Umbilical cord (tissue), 2 donors: ENCODE data around the gene CYTH3. TPM values are rescaled to one million over a fixed set of nuclear protein-coding genes. Genes with fewer than 3 reads are reported as not detected.

ENCODE experiments used
- DNase-seq: peaks from one replicate; pipeline ENCODE4 v3.0.0-alpha.2; 2015; ENCODE audit warnings: low spot score
- total RNA-seq: library from RNA; depleted of rRNA; stranded (reverse); fragments of >200 nt; gene quantifications from one replicate; pipeline ENCODE4 v1.2.3, GENCODE V29; 2014; ENCODE audit warnings: low replicate concordance; ENCODE audit not compliant: insufficient read depth

The CYTH3 gene
- total RNA-seq, 1 donor from 2014 or later = 31.1 TPM

DNA sequence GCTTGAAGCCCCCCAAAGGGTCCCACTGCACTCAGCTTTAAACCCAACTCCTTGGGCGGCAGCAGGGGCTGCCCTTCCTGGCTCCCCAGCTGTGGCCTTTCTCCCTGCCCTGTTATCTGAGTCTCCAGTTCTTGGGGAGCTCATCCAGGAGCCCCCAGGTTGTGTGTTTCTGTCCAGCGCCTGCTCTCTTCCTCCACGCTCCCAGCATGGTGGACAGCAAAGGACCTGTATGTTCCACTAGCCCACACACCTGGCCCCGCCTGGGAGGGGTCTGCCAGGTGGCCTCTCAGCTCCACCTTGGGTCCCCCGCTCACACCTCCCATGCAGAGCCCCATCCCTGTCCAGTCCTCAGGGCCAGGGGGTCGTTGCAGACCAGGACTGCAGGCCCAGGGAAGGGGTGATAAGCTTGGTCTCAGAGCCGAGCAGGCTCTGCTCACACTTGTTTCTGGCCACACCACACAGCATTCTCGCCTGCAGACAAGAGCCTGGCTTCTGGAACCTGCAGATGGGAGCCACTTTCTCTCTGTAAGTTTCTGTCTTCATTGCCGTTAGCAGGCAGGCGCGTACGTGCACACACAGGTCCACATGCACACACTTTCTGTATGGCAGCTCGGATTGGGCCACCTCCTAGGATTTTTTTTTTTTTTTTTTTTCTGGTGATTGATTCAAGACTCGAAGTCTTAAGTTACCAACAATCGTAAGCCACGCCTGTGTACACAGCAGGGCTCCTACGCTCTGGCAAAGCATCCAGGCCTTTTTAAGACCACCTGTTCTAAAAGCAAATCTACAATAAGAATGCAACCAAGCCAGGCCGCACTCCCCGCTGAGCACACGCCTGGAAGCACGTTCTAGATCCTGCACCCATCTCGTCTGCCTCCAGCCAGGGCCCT lies 104.6 kb downstream of the CYTH3 start:
- no peak for DNase-seq

DNA sequence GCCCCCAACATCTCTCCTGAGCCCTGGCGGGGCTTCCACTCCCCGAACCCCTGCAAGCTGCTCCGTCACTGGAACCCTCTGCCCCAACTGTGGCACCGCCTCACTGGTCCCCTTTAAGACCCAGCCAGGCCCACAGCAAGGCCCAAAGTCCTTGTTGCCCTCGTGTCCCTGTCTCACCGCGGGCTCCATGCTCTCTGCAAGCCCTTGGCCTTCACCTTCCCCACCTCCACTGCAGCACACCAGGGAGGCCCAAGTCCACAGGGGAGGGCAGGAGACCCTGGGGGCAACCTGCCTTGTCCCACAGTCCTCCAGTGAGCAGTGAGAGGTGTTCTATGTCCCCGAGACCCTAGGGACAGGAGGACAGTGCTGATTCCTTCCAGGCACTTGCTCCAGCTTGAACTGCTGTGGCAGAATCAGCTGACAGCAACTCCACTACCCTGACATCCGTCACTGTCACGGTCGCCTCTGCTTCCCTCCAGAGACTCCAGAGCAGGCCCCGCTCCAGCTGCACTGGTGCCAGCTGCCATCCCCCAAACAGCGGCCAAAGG lies 105.3 kb downstream of the CYTH3 start:
- no peak for DNase-seq

DNA sequence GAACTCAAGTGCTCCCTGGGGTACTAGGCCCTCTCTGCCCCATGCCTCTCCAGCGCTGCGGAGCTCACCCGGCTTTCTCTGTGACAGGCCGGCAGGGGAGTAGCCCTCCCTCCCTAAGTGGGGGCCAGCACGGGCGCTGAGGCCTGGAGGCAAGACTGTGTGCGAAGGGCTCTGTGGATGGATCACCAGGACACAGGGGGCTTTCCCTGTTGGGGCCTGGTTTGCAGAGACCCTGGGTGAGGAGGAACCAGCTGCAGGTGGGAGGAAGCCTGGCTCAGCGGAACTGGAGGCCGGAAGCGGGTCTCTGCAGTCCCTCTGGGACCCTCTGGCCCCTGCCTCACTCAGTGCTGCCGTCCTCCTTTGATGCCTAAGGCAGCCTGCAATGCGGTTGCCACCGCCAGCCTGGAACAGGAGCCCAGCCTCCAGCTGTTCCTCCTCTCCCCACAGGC lies 106.0 kb downstream of the CYTH3 start:
- DNase-seq = no peak

DNA sequence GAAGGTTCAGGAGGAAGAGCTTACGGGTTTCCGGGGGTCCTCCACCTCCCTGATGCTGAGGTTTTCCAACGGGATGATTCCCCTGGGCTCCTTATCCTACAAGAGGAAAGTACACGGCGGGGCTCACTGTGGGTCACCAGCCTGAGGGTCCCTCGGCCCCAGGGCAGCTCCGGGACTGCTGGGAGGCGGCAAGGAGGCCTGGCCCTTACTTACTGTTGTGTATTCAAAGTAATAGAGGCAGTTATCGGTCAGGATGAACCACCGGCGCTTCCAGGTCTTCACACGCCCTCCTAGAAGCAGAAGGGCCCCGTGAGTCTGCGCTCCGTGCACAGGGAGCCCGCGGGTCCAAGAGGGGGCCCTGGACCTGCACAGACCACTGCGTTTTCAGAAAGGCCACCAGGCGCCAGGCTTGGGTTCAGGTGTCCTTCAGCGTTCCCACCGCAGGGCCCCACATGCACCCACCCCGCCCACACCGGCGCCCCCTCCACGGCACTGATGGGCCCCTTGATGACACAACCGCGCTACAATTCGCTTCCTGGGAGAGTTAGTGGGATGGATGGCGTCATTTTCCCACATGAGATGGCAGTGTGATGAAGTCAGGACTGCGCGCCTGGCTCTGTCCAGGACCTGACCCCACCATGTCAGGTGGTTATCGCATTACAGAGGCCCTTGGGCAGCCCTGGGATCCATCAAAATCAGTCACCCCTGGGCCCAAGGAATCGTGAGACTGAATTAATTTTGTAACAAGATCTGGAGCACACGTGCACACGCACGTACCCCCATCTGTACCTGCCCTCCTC lies 106.7 kb downstream of the CYTH3 start:
- DNase-seq = peak; percentile 25

DNA sequence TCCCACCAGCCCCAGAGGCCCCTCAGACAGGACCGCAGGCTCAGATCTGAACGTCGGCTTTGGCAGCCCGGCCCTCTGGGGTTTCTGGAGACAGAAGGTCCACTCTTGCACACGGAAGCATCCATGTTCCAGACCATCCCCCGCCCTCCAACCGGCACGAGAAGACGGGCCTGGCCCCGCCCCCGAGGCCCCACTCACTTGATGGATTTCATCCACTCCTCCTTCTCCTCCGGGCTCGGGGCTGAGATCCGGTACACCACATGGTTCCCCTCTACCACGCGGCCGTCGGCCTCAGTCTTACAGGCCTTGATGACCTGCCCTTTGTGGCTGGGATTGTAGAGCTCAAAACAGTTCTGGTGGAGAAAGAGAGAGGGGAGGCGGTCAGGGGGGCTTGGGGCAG lies 107.3 kb downstream of the CYTH3 start:
- DNase-seq = no peak

DNA sequence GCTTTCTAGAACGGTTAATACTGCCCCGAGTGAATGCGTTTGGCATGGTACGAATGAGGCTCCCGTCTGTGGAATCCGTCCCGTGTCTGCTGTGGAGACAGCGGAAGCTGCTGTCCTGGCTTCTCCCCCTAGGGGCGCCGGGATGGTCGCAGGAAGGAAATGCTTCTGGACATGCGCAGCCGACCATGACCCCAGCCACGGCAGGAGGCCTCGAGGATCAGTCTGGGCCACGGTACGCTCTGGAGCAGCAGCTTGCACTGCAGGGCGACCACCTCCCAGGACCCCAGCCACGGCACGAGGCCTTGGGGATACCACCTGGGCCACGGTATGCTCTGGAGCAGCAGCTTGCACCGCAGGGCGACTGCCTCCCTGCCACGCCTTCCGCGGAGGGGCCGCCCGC lies 107.9 kb downstream of the CYTH3 start:
- no peak for DNase-seq

DNA sequence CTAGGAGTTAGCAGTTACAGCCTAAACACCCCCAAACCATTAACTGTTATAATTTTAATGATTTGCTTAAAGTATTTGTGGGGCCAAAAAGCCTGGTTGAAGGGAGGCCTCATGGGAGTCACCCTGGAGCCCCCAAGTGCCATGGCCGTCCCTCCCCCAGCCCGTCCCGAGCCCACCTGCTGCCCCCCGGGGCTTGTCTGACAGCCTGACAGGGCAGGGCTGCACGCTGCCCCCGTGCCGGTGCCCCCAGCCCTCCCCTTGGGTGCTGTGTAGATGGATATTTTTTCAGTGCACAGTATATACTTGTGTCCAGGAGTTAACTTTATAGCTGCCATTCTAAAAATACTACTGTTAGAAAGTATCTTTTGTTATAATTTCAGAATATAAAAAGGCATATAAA lies 108.4 kb downstream of the CYTH3 start:
- DNase-seq = no peak

DNA sequence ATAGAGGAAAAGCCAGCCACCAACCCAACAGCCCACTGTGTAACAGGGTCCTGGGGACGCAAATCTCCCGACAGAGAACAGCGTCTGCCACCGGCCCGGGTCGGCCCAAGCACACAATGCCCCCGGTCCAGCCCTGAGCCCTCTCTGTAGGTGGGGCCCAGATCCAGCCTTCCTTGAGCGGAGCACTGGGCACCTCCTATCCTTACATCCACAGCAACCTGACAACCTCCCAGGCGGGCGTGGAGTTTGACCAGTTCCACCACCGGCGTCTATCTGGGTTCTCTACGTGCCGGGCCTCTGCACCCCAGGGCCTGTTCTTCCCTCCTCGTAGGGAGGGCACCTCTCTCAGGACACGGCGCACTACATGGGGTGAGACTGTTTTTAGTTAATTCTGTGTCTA lies 109.0 kb downstream of the CYTH3 start:
- no peak for DNase-seq

DNA sequence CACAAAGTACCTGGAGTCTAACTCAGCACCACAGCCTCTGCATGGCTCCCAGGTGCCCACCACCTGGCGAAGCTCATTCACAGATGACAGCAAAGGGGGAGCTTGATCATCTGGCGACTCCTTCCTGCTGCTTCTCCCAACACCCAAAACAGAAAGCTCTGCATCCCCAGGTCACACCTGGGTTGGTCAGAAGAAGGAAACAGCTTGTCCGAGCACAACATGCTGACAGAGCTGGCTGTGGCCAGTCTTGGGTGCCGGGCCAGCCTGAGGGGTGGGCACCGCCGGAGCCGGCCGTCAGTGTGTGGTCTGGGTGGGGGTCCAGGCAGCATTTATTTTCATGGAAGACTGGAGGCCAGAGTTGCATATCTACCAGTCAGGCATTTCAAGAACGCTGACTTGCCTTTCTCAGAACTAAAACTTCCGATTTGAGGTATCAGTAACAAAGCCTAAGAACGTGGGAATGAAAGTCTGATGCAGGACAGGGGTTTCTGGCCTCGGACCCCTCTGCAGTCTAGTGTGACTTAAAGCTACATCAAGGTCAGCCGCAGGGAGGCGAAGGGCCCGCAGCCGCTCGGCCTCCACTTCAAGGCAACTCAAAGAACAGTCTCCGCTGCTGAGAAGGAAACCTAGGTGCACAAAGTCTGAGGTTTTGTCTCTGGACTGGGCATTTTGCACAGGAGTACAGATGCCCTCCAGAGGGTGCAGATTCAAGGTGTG lies 109.6 kb downstream of the CYTH3 start:
- no peak for DNase-seq

DNA sequence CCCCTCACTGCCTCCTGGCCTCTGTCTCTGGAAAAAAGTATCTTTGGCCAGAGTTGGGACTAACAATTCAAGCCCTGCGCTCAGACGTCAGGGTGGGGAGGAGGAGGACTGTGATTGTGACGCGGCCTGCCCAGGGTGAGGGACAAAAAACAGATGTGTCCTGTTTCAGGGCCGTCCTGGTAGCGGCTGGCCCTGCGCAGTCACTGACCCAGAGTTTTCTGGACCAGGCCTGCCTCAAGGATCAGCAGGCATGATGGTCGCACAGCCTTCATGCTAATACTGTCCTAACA lies 110.1 kb downstream of the CYTH3 start:
- no peak for DNase-seq

DNA sequence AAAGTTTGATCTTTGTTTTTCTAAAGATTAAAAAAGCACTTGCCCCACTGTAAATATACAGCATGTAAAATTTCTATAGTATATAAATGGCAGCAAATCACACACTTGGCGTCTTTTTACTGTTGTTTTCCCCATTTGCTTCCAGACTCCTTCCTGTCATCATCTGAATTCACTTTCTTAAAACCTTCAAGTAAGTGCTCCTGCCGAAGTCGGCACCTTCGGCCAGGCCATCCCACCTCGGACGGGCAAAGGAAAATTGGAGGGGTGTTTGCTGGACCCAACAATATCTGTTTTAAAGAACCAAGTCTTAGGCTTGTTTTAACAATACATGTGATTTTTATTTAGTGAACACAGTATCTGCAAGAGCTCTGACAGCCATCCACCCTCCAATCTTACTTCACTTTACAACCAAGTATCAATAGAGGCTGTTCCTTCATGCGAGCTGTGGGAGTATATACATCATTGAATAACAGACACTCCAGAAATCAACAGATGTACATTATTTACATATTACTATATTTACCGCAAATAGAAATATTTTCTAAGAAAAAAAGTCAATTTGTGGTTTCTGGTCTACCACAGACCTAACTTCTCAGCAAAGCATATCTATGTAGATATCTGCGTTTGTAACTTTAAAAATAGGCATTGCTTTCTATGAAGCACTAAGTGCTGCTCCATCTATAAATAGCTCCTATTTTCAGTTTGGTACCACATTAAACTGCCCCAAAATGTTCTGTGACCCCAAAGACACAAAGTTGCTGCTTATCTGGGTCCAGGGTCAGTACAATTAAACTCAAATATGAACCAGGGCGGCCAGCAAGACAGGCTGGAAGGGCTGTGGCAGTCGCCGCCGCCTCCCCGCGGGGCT lies 110.7 kb downstream of the CYTH3 start:
- DNase-seq = no peak

DNA sequence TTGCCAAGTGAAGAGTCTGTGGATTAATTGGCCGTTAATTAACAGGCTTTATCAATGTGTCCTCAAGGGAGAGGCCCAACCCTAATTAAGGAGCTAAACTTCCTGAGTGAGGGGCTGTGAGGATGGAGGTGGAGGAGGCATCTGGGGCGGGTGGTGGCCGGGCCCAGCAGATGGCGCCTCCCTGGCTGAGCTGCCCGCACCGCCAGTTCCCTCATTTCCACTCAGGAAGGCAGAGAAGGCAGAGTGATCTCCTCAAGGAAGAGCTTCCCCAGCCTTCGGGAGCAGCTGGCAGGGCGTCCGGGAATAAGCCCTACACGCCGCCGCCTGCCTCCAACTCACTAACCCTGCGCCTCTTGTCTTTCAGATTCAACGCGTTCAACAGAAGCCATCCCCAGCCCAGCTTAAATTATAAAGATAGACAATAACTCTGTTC lies 112.2 kb downstream of the CYTH3 start:
- peak; percentile 84 for DNase-seq

DNA sequence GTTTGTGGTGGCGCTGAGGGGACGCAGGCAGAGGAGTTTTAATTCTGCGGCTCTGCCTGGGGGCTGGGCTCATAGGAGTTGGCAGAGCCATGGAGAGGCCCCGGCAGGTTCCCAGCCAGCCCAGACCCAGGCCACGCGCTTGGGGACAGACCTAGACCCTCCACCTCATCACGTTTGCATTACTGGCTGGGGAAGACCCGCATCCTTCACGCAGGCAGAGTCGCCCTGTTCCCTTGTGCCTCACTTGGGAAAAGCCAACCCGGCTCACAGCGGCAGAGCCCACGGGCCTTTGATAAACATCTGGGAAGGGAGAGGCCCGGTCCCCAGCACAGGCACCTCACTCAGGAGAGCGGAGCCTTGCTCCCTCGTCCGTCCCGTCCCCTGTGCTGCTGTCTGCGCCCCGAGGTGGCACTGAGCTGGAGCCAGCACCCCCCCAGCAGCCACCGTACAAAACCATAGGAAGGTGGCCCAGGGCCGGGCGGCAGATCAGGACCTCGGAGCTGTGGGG lies 112.8 kb downstream of the CYTH3 start:
- DNase-seq = no peak

DNA sequence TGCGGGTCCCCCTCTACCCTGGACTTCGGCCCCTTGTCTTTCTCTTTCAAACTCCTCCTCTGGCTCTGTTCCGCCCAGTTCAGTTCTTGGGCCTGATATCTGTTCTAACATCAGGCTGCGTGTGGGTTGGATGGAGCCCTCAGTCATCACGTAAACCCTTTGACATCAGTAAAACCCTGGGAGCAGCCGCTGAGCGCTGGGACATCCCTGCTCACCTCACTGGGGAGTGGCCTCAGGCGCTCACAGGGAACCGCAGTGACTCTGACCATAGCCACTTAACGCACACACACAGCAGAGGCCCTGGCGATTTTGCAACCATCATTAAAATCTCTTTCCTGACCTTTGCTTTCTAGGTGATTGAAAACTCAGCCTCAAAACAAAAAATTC lies 113.3 kb downstream of the CYTH3 start:
- DNase-seq = no peak

DNA sequence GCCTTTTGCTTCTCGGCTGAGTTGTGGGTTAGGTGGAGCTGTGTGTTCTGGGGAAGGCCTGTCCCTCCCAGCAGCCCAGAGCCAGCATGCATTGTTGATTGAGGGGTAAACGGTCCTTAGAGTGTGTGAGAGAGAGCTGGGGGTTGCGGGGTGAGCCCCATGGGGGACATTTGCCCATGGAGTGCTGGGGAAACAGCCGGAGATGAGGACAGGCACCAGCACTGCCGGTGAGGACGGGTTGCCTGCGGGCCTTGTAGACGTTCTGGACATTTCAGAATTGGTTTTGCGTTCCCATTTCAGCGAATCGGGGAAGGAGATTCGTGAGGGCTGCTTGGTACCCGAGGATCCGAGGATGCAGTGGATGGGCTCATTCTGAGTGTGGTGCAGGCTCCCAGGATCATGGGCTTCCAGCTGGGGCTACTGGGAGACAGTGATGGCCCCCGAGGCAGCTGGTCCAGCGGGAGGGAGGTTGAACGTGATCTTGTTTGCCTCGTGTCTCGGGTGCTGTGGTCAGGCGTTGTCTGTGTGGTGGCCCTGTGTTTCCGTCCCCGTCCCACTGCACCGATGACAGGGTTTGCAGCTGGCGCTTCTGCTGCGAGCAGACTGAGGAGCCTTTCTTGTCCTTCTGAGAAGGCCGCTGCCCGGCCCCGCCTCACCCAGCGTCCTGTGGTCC lies 113.9 kb downstream of the CYTH3 start:
- no peak for DNase-seq

DNA sequence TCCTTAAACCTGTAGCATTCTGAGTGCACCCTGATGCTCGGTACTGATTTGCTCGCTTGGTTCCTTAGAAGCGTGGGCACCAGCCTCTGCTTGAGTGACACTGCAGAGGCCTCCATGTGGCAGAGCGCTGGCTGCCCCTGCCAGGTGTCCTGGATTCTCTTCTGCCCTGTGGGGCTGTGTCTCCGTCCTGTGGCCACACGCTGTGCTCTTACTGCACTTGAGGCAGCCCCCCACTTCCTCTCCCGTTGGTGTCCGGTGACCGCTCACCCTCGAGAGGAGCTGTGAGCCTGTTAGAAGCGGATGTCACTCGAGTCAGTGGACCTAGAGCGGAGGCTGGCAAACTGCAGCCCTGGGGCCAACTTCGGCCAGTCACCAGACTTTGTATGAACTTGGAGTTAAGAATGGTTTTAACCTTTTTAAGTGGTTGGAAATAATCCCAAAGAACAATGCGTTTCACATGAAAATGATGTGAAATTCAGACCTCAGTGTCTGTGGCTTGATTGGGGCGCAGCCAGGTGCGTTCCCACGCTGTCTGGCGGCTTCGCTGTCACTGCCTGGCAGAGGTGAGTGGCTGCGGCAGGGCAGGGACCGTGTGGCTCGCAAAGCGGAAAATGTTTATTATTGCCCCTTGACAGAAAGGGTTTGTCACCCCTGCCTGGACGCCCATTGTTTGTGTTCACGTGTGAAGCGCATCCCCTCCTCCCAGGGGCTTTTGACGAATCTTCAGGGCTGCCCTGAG lies 114.6 kb downstream of the CYTH3 start:
- no peak for DNase-seq

DNA sequence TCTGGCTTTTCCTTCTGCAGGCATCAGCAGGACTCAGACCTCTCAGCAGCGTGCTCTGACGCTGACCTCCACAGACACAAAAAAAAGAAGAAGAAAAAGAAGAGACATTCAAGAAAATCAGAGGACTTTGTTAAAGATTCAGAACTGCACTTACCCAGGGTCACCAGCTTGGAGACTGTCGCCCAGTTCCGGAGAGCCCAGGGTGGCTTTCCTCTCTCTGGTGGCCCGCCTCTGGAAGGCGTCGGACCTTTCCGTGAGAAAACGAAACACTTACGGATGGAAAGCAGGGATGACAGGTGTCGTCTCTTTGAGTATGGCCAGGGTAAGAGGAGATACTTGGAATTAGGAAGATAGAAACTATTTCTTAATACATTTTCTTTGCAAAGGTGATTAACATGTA lies 115.7 kb downstream of the CYTH3 start:
- no peak for DNase-seq

DNA sequence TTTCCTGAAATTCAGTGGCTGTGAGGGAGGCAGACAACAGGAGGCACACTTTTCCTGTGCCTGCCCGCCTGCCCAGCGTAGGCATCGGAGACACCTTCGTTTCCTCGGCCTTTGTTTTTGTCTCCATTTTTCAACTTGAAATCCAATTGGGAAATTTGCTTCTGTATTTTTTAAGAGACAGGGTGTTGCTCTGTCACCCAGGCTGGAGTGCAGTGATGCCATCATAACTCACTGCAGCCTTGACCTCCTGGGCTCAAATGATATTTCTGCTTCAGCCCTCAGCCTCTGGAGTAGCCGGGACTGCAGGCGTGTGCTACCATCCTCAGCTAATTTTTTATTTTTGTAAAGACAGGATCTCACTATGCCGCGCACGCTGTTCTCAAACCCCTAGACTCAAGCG lies 116.8 kb downstream of the CYTH3 start:
- no peak for DNase-seq

DNA sequence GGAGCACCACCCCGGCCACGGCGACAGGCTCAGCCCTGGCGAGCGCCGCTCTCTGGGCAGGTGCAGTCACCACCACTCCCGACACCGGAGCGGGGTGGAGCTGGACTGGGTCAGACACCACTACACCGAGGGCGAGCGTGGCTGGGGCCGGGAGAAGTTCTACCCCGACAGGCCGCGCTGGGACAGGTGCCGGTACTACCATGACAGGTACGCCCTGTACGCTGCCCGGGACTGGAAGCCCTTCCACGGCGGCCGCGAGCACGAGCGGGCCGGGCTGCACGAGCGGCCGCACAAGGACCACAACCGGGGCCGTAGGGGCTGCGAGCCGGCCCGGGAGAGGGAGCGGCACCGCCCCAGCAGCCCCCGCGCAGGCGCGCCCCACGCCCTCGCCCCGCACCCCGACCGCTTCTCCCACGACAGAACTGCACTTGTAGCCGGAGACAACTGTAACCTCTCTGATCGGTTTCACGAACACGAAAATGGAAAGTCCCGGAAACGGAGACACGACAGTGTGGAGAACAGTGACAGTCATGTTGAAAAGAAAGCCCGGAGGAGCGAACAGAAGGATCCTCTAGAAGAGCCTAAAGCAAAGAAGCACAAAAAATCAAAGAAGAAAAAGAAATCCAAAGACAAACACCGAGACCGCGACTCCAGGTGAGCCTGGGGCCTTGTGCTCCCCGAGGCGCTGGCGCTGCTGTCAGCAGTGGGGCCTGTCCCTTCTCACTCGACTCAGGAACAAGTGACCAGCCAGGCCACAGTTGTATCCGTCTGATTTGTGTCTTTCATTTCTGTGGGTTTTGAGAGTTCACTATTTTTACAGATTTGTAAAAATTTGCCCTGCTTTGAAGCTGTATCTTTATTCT lies 117.7 kb downstream of the CYTH3 start:
- DNase-seq = no peak
